ENCODE measurements around the gene ZNF518A.
"Not testable (repeated sequence)": the region's sequence is repeated elsewhere in the genome, so short reads cannot be mapped to it uniquely, and the experiment has no call there.

The ZNF518A gene

GRCh38 chr10:96170230-96170629 is 40.1 kb downstream of the ZNF518A start:
- CTCF ChIA-PET = no interaction called here

GRCh38 chr10:96172666-96173065 is 42.6 kb downstream of the ZNF518A start:
- DNase-seq = no peak
- Mint-ChIP-seq H3K4me3 (no peak overlapping the region), H3K27me3 (peaks cover 3% of the 10 kb centered on the region), H3K9me3 (peaks cover 20% of the 10 kb centered on the region), H3K27ac (no peak overlapping the region), H3K4me1 (no peaks in the 10 kb centered on the region), H3K36me3 (no peaks in the 10 kb centered on the region)
- CTCF ChIA-PET = no interaction called here

More at GRCh38 chr10:96170230-96170629, 40.1 kb downstream of the ZNF518A start:
- Mint-ChIP-seq H3K27me3 (peaks cover 3% of the 10 kb centered on the region), H3K36me3 (peaks cover 3% of the 10 kb centered on the region), H3K27ac (no peak overlapping the region), H3K9me3 (peaks cover 20% of the 10 kb centered on the region), H3K4me3 (no peak overlapping the region), H3K4me1 (no peaks in the 10 kb centered on the region)
- no peak for DNase-seq

GRCh38 chr10:96176985-96177384 is 46.9 kb downstream of the ZNF518A start:
- peaks cover 10% of the 10 kb centered on the region for H3K27me3 Mint-ChIP-seq
- CTCF ChIA-PET = no interaction called here
- H3K4me1 Mint-ChIP-seq = no peaks in the 10 kb centered on the region
- no peak overlapping the region for H3K27ac Mint-ChIP-seq
- H3K9me3 Mint-ChIP-seq = peaks cover 17% of the 10 kb centered on the region
- H3K36me3 Mint-ChIP-seq = no peaks in the 10 kb centered on the region
- no peak for DNase-seq
- no peak overlapping the region for H3K4me3 Mint-ChIP-seq

GRCh38 chr10:96188421-96188820 is 58.3 kb downstream of the ZNF518A start:
- no peaks in the 10 kb centered on the region for H3K36me3 Mint-ChIP-seq
- CTCF ChIA-PET = no interaction called here
- H3K4me1 Mint-ChIP-seq = no peaks in the 10 kb centered on the region
- H3K4me3 Mint-ChIP-seq = no peak overlapping the region
- no peak for DNase-seq
- H3K27me3 Mint-ChIP-seq = no peaks in the 10 kb centered on the region
- H3K9me3 Mint-ChIP-seq = peaks cover 3% of the 10 kb centered on the region
- no peak overlapping the region for H3K27ac Mint-ChIP-seq

- no peak overlapping the region for H3K4me3 Mint-ChIP-seq
- no peaks in the 10 kb centered on the region for H3K36me3 Mint-ChIP-seq
- no peaks in the 10 kb centered on the region for H3K4me1 Mint-ChIP-seq
- CTCF ChIA-PET = no interaction called here
- no peak overlapping the region for H3K27ac Mint-ChIP-seq
- no peak for DNase-seq
- H3K27me3 Mint-ChIP-seq = no peaks in the 10 kb centered on the region
- H3K9me3 Mint-ChIP-seq = no peaks in the 10 kb centered on the region
Measured at GRCh38 chr10:96188916-96189315, 58.8 kb downstream of the ZNF518A start.

- H3K27me3 Mint-ChIP-seq, H3K4me1 Mint-ChIP-seq, H3K36me3 Mint-ChIP-seq, H3K27ac Mint-ChIP-seq, H3K4me3 Mint-ChIP-seq, DNase-seq, CTCF ChIA-PET, H3K9me3 Mint-ChIP-seq: not testable (repeated sequence)
Measured at GRCh38 chr10:96189505-96189904, 59.4 kb downstream of the ZNF518A start.

- no peaks in the 10 kb centered on the region for H3K36me3 Mint-ChIP-seq
- H3K9me3 Mint-ChIP-seq = no peaks in the 10 kb centered on the region
- H3K27me3 Mint-ChIP-seq = peaks cover 11% of the 10 kb centered on the region
- no peak for DNase-seq
- H3K4me1 Mint-ChIP-seq = no peaks in the 10 kb centered on the region
- CTCF ChIA-PET = no interaction called here
- H3K4me3 Mint-ChIP-seq = no peak overlapping the region
- no peak overlapping the region for H3K27ac Mint-ChIP-seq
Measured at GRCh38 chr10:96201525-96201924, 71.4 kb downstream of the ZNF518A start.

GRCh38 chr10:96205580-96205979 is 75.5 kb downstream of the ZNF518A start:
- H3K27ac Mint-ChIP-seq = no peak overlapping the region
- H3K27me3 Mint-ChIP-seq = peaks cover 8% of the 10 kb centered on the region
- no peaks in the 10 kb centered on the region for H3K36me3 Mint-ChIP-seq
- no peak for DNase-seq
- H3K9me3 Mint-ChIP-seq = no peaks in the 10 kb centered on the region
- CTCF ChIA-PET = no interaction called here
- H3K4me1 Mint-ChIP-seq = no peaks in the 10 kb centered on the region
- no peak overlapping the region for H3K4me3 Mint-ChIP-seq

- no peaks in the 10 kb centered on the region for H3K4me1 Mint-ChIP-seq
- H3K9me3 Mint-ChIP-seq = no peaks in the 10 kb centered on the region
- no peak for DNase-seq
- peaks cover 8% of the 10 kb centered on the region for H3K27me3 Mint-ChIP-seq
- no peak overlapping the region for H3K4me3 Mint-ChIP-seq
- H3K27ac Mint-ChIP-seq = no peak overlapping the region
- no peaks in the 10 kb centered on the region for H3K36me3 Mint-ChIP-seq
- CTCF ChIA-PET = interaction anchor here (0.7 kb wide), 1 partner anchor 21 kb away, joined by 3 read pairs; no protein-coding TSS in a partner anchor
Measured at GRCh38 chr10:96208271-96208670, 78.2 kb downstream of the ZNF518A start.

- H3K4me3 Mint-ChIP-seq = no peak overlapping the region
- H3K4me1 Mint-ChIP-seq = no peaks in the 10 kb centered on the region
- H3K27me3 Mint-ChIP-seq = peaks cover 10% of the 10 kb centered on the region
- H3K9me3 Mint-ChIP-seq = no peaks in the 10 kb centered on the region
- no peaks in the 10 kb centered on the region for H3K36me3 Mint-ChIP-seq
- CTCF ChIA-PET = no interaction called here
- no peak for DNase-seq
- H3K27ac Mint-ChIP-seq = no peak overlapping the region
Measured at GRCh38 chr10:96208946-96209345, 78.8 kb downstream of the ZNF518A start.

GRCh38 chr10:96211764-96212163 is 81.7 kb downstream of the ZNF518A start:
- Mint-ChIP-seq H3K27me3 (peaks cover 11% of the 10 kb centered on the region), H3K27ac (no peak overlapping the region), H3K36me3 (no peaks in the 10 kb centered on the region), H3K4me1 (no peaks in the 10 kb centered on the region), H3K4me3 (no peak overlapping the region), H3K9me3 (no peaks in the 10 kb centered on the region)
- CTCF ChIA-PET = no interaction called here
- no peak for DNase-seq

- CTCF ChIA-PET = interaction anchor here (1.1 to 1.7 kb wide), 2 partner anchors 17 to 196 kb away, joined by 3 to 5 read pairs; no protein-coding TSS in a partner anchor
- no peaks in the 10 kb centered on the region for H3K36me3 Mint-ChIP-seq
Measured at GRCh38 chr10:96212911-96213310, 82.8 kb downstream of the ZNF518A start.

More at GRCh38 chr10:96212911-96213310, 82.8 kb downstream of the ZNF518A start:
- Mint-ChIP-seq H3K27ac (no peak overlapping the region), H3K27me3 (peaks cover 7% of the 10 kb centered on the region), H3K9me3 (no peaks in the 10 kb centered on the region), H3K4me1 (no peaks in the 10 kb centered on the region), H3K4me3 (no peak overlapping the region)
- DNase-seq = no peak

Data from activated naive CD4-positive, alpha-beta T cell treated with anti-CD3 and anti-CD28 coated beads, Interleukin-2, amount 10 ng/mL, durations not matched to agents 7 days and 5 days (primary cell).